CD14-positive monocyte (primary cell): ENCODE results near the gene KAT2B. TPM values are rescaled to one million over a fixed set of nuclear protein-coding genes. Genes with fewer than 3 reads are reported as not detected.

Experiments used
- DNase-seq, 3 donors: peaks; one replicate each; pipeline ENCODE4 v3.0.0-alpha.2; 2011 to 2022
- H2AFZ ChIP-seq: 2 replicates; pipeline ENCODE4 v1.6.0; 2012; ENCODE audit warnings: mild to moderate bottlenecking, low read depth, low read length, inconsistent platforms; ENCODE audit not compliant: insufficient read depth, poor library complexity, severe bottlenecking
- H3K27ac ChIP-seq, 2 donors: 1 replicate in 1 of 2; 2 replicates in 1 of 2; pipeline ENCODE4 v1.5.1; 2012 to 2013; ENCODE audit warnings: low read length in 2 of 2, control low read depth in 1 of 2, inconsistent platforms in 1 of 2, low read depth in 1 of 2, mild to moderate bottlenecking in 1 of 2
- H3K27me3 ChIP-seq, 2 donors: one replicate each; pipeline versions ENCODE4 v1.6.0 to v1.6.1; 2011 to 2013; ENCODE audit warnings: low read length in 2 of 2; ENCODE audit not compliant: control insufficient read depth in 2 of 2, insufficient read depth in 2 of 2
- H3K36me3 ChIP-seq, 2 donors: replicated peaks in 1 of 2; 1 replicate in 1 of 2; 2 replicates in 1 of 2; pipeline versions ENCODE4 v1.5.1 to v1.6.1; 2012 to 2013; ENCODE audit warnings: low read length in 2 of 2, control low read depth in 1 of 2, inconsistent platforms in 1 of 2, mild to moderate bottlenecking in 1 of 2; ENCODE audit not compliant: insufficient read depth in 2 of 2, control insufficient read depth in 1 of 2
- H3K4me1 ChIP-seq, 2 donors: 1 replicate in 1 of 2; 2 replicates in 1 of 2; pipeline versions ENCODE4 v1.5.1 to v1.6.1; 2012 to 2013; ENCODE audit warnings: low read length in 2 of 2, control low read depth in 1 of 2, inconsistent platforms in 1 of 2, mild to moderate bottlenecking in 1 of 2, moderate library complexity in 1 of 2; ENCODE audit not compliant: insufficient read depth in 2 of 2, control insufficient read depth in 1 of 2
- H3K4me2 ChIP-seq: replicated peaks from 2 replicates; pipeline ENCODE3; 2012; ENCODE audit warnings: low read length, moderate library complexity, mild to moderate bottlenecking; ENCODE audit not compliant: poor library complexity, severe bottlenecking; ENCODE audit errors: extremely low read depth
- H3K4me3 ChIP-seq, 3 experiments: fragments of 200-600 bp in 1 of 3; sonication (generic) in 1 of 3; replicated peaks in 1 of 3; 1 replicate in 2 of 3; 2 replicates in 1 of 3; pipeline ENCODE4 v1.5.1; 2011 to 2013; ENCODE audit warnings: low read length in 3 of 3, mild to moderate bottlenecking in 3 of 3, control low read depth in 2 of 3, low read depth in 2 of 3, inconsistent platforms in 1 of 3, moderate library complexity in 1 of 3
- H3K79me2 ChIP-seq: 2 replicates; pipeline ENCODE4 v1.6.0; 2012; ENCODE audit warnings: mild to moderate bottlenecking, control low read depth, inconsistent platforms, low read length, moderate library complexity; ENCODE audit not compliant: insufficient read depth
- H3K9ac ChIP-seq: 2 replicates; pipeline ENCODE4 v1.6.0; 2017; ENCODE audit warnings: low read length, mild to moderate bottlenecking; ENCODE audit not compliant: insufficient read depth, poor library complexity, severe bottlenecking
- H3K9me3 ChIP-seq, 2 donors: replicated peaks in 1 of 2; 1 replicate in 1 of 2; 2 replicates in 1 of 2; pipeline versions ENCODE4 v1.5.1 to v1.6.1; 2012 to 2013; ENCODE audit warnings: low read length in 2 of 2, control low read depth in 1 of 2; ENCODE audit not compliant: control insufficient read depth in 1 of 2, insufficient read depth in 1 of 2
- H4K20me1 ChIP-seq: 2 replicates; pipeline ENCODE4 v1.6.0; 2012; ENCODE audit warnings: mild to moderate bottlenecking, low read length, control low read depth, moderate library complexity; ENCODE audit not compliant: insufficient read depth
- H3K27ac Mint-ChIP-seq, 7 donors: one replicate each; pipeline ENCODE4 v1.8.0; 2020; ENCODE audit warnings: mild to moderate bottlenecking in 7 of 7, mixed read lengths in 7 of 7, moderate library complexity in 6 of 7, inconsistent platforms in 2 of 7
- H3K27me3 Mint-ChIP-seq, 3 donors: one replicate each; pipeline ENCODE4 v1.8.0; 2021 to 2022; ENCODE audit warnings: low read depth in 3 of 3, mild to moderate bottlenecking in 3 of 3, mixed read lengths in 3 of 3, moderate library complexity in 3 of 3, inconsistent platforms in 1 of 3
- H3K36me3 Mint-ChIP-seq, 2 donors: one replicate each; pipeline ENCODE4 v1.8.0; 2020; ENCODE audit warnings: mixed read lengths in 2 of 2, inconsistent platforms in 1 of 2, mild to moderate bottlenecking in 1 of 2
- H3K4me1 Mint-ChIP-seq: one replicate; pipeline ENCODE4 v1.8.0; 2020; ENCODE audit warnings: mild to moderate bottlenecking, mixed read lengths
- H3K4me3 Mint-ChIP-seq, 2 donors: one replicate each; pipeline ENCODE4 v1.8.0; 2020; ENCODE audit warnings: mild to moderate bottlenecking in 2 of 2, mixed read lengths in 2 of 2, moderate library complexity in 1 of 2
- H3K9me3 Mint-ChIP-seq, 7 donors: one replicate each; pipeline ENCODE4 v1.8.0; 2020 to 2022; ENCODE audit warnings: mixed read lengths in 7 of 7, mild to moderate bottlenecking in 6 of 7, moderate library complexity in 6 of 7, inconsistent platforms in 2 of 7
- WGBS: methylation state at CpG from one replicate; pipeline ENCODE4 v1.1.5; 2013; ENCODE audit warnings: missing lambda C conversion rate; ENCODE audit not compliant: insufficient coverage; 5-methylcytosine and 5-hydroxymethylcytosine counted together
- intact Hi-C, 2 donors: fragments of 100-400 bp; cut with micrococcal nuclease; formaldehyde crosslinking; loops; one replicate each; pipeline versions ENCODE4 v1.15.0 to v1.15.1; 2023
- polyA plus RNA-seq, 3 donors: library from polyadenylated mRNA; depleted of rRNA in 1 of 3; unstranded in 2 of 3; stranded (reverse) in 1 of 3; fragments of 300-500 nt in 2 of 3; fragments of >200 nt in 1 of 3; fragmentation: Illumina TruSeq in 2 of 3; gene quantifications; 1 replicate in 2 of 3; 2 replicates in 1 of 3; pipeline ENCODE4 v1.2.3, GENCODE V29; 2012 to 2021
- TF ChIP-seq, protein P1 (sequence below): fragments of 200-600 bp; IDR thresholded peaks from one replicate; pipeline ENCODE4 v1.8.0; 2022; ENCODE audit warnings: antibody characterized with exemption, mild to moderate bottlenecking

KAT2B gene
- polyA plus RNA-seq, 3 donors: 2.7 to 14.6 (median 3.5) TPM

DNA sequence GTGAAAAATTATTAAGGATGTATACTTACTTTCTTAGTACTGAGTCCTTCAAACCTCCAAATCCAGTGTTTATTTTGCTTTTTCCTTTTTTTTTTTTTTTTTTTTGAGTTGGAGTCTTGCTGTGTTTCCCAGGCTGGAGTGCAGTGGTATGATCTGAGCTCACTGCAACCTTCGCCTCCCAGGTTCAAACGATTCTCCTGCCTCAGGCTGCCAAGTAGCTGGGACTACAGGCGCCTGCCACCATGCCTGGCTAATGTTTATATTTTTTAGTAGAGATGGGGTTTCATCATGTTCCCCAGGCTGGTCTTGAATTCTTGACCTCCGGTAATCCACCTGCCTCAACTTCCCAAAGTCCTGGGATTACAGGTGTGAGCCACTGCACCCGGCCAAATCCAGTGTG is 67.5 kb downstream of the KAT2B start:
- H3K4me1 ChIP-seq: no peaks in the 10 kb centered on the region
- H3K9me3 ChIP-seq: no peaks in the 10 kb centered on the region
- H3K79me2 ChIP-seq: no peaks in the 10 kb centered on the region
- peaks cover 33 to 41% of the 10 kb centered on the region in 2 donors for H3K36me3 Mint-ChIP-seq
- H4K20me1 ChIP-seq: no peaks in the 10 kb centered on the region
- H3K9ac ChIP-seq: no peak overlapping the region
- no peak overlapping the region for H2AFZ ChIP-seq
- intact Hi-C loops: no loop called here
- peaks cover 6% of the 10 kb centered on the region for H3K4me1 Mint-ChIP-seq
- no peak overlapping the region for H3K4me3 Mint-ChIP-seq
- no peak overlapping the region for H3K4me2 ChIP-seq
- peak overlapping the region in 1 of 7 donors; percentile 15 for H3K27ac Mint-ChIP-seq
- H3K27ac ChIP-seq: no peak overlapping the region
- WGBS: 100% methylated on average over 2 of the region's 5 CpGs
- H3K27me3 Mint-ChIP-seq: no peaks in the 10 kb centered on the region
- no peaks in the 10 kb centered on the region for H3K27me3 ChIP-seq
- H3K36me3 ChIP-seq: peaks cover 16 to 25% of the 10 kb centered on the region in 2 donors
- no peaks in the 10 kb centered on the region for H3K9me3 Mint-ChIP-seq
- TF ChIP-seq, protein P1, sequence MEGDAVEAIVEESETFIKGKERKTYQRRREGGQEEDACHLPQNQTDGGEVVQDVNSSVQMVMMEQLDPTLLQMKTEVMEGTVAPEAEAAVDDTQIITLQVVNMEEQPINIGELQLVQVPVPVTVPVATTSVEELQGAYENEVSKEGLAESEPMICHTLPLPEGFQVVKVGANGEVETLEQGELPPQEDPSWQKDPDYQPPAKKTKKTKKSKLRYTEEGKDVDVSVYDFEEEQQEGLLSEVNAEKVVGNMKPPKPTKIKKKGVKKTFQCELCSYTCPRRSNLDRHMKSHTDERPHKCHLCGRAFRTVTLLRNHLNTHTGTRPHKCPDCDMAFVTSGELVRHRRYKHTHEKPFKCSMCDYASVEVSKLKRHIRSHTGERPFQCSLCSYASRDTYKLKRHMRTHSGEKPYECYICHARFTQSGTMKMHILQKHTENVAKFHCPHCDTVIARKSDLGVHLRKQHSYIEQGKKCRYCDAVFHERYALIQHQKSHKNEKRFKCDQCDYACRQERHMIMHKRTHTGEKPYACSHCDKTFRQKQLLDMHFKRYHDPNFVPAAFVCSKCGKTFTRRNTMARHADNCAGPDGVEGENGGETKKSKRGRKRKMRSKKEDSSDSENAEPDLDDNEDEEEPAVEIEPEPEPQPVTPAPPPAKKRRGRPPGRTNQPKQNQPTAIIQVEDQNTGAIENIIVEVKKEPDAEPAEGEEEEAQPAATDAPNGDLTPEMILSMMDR: no peak
- DNase-seq: no peak
- no peak overlapping the region for H3K4me3 ChIP-seq

- H3K36me3 ChIP-seq: peaks cover 16 to 34% of the 10 kb centered on the region in 2 donors
- no peak overlapping the region for H3K4me3 Mint-ChIP-seq
- no peak for DNase-seq
- intact Hi-C loops: no loop called here
- H3K36me3 Mint-ChIP-seq: peaks cover 43 to 48% of the 10 kb centered on the region in 2 donors
- H4K20me1 ChIP-seq: no peaks in the 10 kb centered on the region
- no peaks in the 10 kb centered on the region for H3K27me3 Mint-ChIP-seq
- WGBS: no CpG with 5 or more reads among the region's 2 CpGs
- H3K4me1 Mint-ChIP-seq: peaks cover 4% of the 10 kb centered on the region
- no peaks in the 10 kb centered on the region for H3K27me3 ChIP-seq
- no peak overlapping the region for H3K4me2 ChIP-seq
- no peak overlapping the region for H3K27ac ChIP-seq
- no peaks in the 10 kb centered on the region for H3K79me2 ChIP-seq
- TF ChIP-seq, protein P1: no peak
- H3K9ac ChIP-seq: no peak overlapping the region
- no peak overlapping the region for H3K4me3 ChIP-seq
- H3K27ac Mint-ChIP-seq: no peak overlapping the region
- no peaks in the 10 kb centered on the region for H3K9me3 Mint-ChIP-seq
- H2AFZ ChIP-seq: no peak overlapping the region
- no peaks in the 10 kb centered on the region for H3K9me3 ChIP-seq
- no peaks in the 10 kb centered on the region for H3K4me1 ChIP-seq
These were observed 68.6 kb downstream of the KAT2B start for GRCh38 chr3:20108869-20109268.
